K562 (cell line): Measurements from ENCODE around the gene CCDC137. TPM values are rescaled to one million over a fixed set of nuclear protein-coding genes. Genes with fewer than 3 reads are reported as not detected.

ENCODE experiments used
- CREM ChIP-seq: IDR thresholded peaks from 2 replicates; pipeline ENCODE4 v1.6.1; 2014; ENCODE audit warnings: antibody characterized with exemption, low read depth
- EGR1 ChIP-seq: fragments of 450-650 bp; conservative IDR thresholded peaks from 2 replicates; pipeline ENCODE4 v1.6.1; 2017; ENCODE audit warnings: mild to moderate bottlenecking
- FOXA3 ChIP-seq, 2 experiments: fragments of 450-650 bp in 1 of 2; sonication (generic) in 1 of 2; formaldehyde crosslinking; IDR thresholded peaks in 1 of 2; conservative IDR thresholded peaks in 1 of 2; 2 replicates each; pipeline versions ENCODE4 v1.4.0 to v1.8.0; 2020 to 2022; ENCODE audit warnings: mild to moderate bottlenecking in 2 of 2, missing genetic modification reagents in 1 of 2
- JUN ChIP-seq, 2 experiments: sonication (generic) in 1 of 2; formaldehyde crosslinking in 1 of 2; IDR thresholded peaks; 2 replicates each; pipeline versions ENCODE4 v1.6.1 to v1.8.0; 2012 to 2022; ENCODE audit warnings: borderline replicate concordance in 2 of 2, mild to moderate bottlenecking in 2 of 2, improper control_type of control experiment in 1 of 2, low read depth in 1 of 2, low read length in 1 of 2, missing genetic modification reagents in 1 of 2
- JUND ChIP-seq, 2 experiments: IDR thresholded peaks; 2 replicates in 1 of 2; 3 replicates in 1 of 2; pipeline ENCODE4 v1.6.1; 2011; ENCODE audit warnings: borderline replicate concordance in 2 of 2, low read depth in 2 of 2, low read length in 2 of 2, improper control_type of control experiment in 1 of 2, missing biosample characterization in 1 of 2, missing genetic modification characterization in 1 of 2, missing genetic modification reagents in 1 of 2
- KAT2B ChIP-seq: IDR thresholded peaks from one replicate; pipeline ENCODE4 v1.6.1; 2012; ENCODE audit warnings: low read depth, mild to moderate bottlenecking, control low read depth, inconsistent platforms, low read length, moderate library complexity
- KLF13 ChIP-seq: fragments of 450-650 bp; IDR thresholded peaks from 2 replicates; pipeline ENCODE4 v1.6.1; 2016; ENCODE audit warnings: missing genetic modification characterization, low read depth, mild to moderate bottlenecking, missing compliant biosample characterization, moderate library complexity, borderline replicate concordance
- MTF1 ChIP-seq: fragments of 250-450 bp; sonication (Bioruptor Pico); IDR thresholded peaks from 2 replicates; pipeline ENCODE4 v1.9.0; 2021; ENCODE audit warnings: moderate library complexity, mild to moderate bottlenecking, inconsistent platforms, borderline replicate concordance
- NR2C2 ChIP-seq, 2 experiments: fragments of 200-800 bp in 1 of 2; sonication (Bioruptor generic) in 1 of 2; sonication (generic) in 1 of 2; formaldehyde crosslinking in 1 of 2; IDR thresholded peaks; 2 replicates each; pipeline versions ENCODE4 v1.6.1 to v1.8.0; 2016 to 2022; ENCODE audit warnings: mild to moderate bottlenecking in 1 of 2, missing compliant biosample characterization in 1 of 2, missing genetic modification characterization in 1 of 2, missing genetic modification reagents in 1 of 2
- PTBP1 ChIP-seq: fragments of 200-400 bp; formaldehyde crosslinking; IDR thresholded peaks from 2 replicates; pipeline ENCODE4 v1.6.1; 2017; ENCODE audit warnings: low read depth, low read length
- RBM34 ChIP-seq: fragments of 200-400 bp; formaldehyde crosslinking; IDR thresholded peaks from 2 replicates; pipeline ENCODE4 v1.6.1; 2018; ENCODE audit warnings: low read length, borderline replicate concordance; ENCODE audit not compliant: insufficient read depth
- TARDBP ChIP-seq: fragments of 450-650 bp; IDR thresholded peaks from 2 replicates; pipeline ENCODE4 v1.6.1; 2016
- TCF3 ChIP-seq: sonication (generic); formaldehyde crosslinking; IDR thresholded peaks from 2 replicates; pipeline ENCODE4 v1.4.0; 2020; ENCODE audit warnings: mild to moderate bottlenecking, missing genetic modification reagents
- polyA plus RNA-seq, 8 experiments: library from polyadenylated mRNA; depleted of rRNA in 4 of 8; stranded (reverse) in 5 of 8; unstranded in 3 of 8; fragments of >200 nt; fragmentation: Nextera tagmentation in 2 of 8; fragmentation: Illumina TruSeq in 1 of 8; extraction: Ambion mirVana in 2 of 8; extraction: Trizol in 1 of 8; gene quantifications; 2 replicates each; pipeline versions ENCODE4 v1.2.1 to v1.2.3, GENCODE V29; 2011 to 2014; ENCODE audit warnings: inconsistent platforms in 1 of 8, missing spikeins in 1 of 8
- total RNA-seq, 7 experiments: library from RNA; depleted of rRNA in 6 of 7; stranded (reverse); fragments of >200 nt in 6 of 7; fragmentation: Illumina TruSeq in 2 of 7; extraction: Trizol in 2 of 7; gene quantifications; 2 replicates each; pipeline versions ENCODE4 v1.2.1 to v1.2.3, GENCODE V29; 2011 to 2021; ENCODE audit warnings: low replicate concordance in 1 of 7
- TF ChIP-seq, protein P1 (sequence below): sonication (generic); formaldehyde crosslinking; IDR thresholded peaks from 2 replicates; pipeline ENCODE4 v1.8.0; 2023; ENCODE audit warnings: mild to moderate bottlenecking, missing genetic modification reagents
- TF ChIP-seq, protein P2 (sequence below), 3 experiments: fragments of 200-800 bp in 1 of 3; fragments of 250-450 bp in 1 of 3; fragments of 450-650 bp in 1 of 3; sonication (Bioruptor Pico) in 1 of 3; sonication (Bioruptor generic) in 1 of 3; formaldehyde crosslinking in 1 of 3; IDR thresholded peaks; 2 replicates each; pipeline versions ENCODE4 v1.6.1 to v1.8.0; 2016 to 2022; ENCODE audit warnings: mild to moderate bottlenecking in 2 of 3, missing genetic modification characterization in 2 of 3, missing compliant biosample characterization in 1 of 3, moderate library complexity in 1 of 3
- TF ChIP-seq, protein P3 (sequence below): fragments of 450-650 bp; formaldehyde crosslinking; IDR thresholded peaks from 2 replicates; pipeline ENCODE4 v1.4.0; 2020; ENCODE audit warnings: mild to moderate bottlenecking

Gene CCDC137
- total and polyA plus RNA-seq, 9 of the 15 experiments (the other 6 are each of a cell fraction or from before 2014, with no cell fraction given) = 2.3 to 68.1 (median 38.3) TPM

DNA sequence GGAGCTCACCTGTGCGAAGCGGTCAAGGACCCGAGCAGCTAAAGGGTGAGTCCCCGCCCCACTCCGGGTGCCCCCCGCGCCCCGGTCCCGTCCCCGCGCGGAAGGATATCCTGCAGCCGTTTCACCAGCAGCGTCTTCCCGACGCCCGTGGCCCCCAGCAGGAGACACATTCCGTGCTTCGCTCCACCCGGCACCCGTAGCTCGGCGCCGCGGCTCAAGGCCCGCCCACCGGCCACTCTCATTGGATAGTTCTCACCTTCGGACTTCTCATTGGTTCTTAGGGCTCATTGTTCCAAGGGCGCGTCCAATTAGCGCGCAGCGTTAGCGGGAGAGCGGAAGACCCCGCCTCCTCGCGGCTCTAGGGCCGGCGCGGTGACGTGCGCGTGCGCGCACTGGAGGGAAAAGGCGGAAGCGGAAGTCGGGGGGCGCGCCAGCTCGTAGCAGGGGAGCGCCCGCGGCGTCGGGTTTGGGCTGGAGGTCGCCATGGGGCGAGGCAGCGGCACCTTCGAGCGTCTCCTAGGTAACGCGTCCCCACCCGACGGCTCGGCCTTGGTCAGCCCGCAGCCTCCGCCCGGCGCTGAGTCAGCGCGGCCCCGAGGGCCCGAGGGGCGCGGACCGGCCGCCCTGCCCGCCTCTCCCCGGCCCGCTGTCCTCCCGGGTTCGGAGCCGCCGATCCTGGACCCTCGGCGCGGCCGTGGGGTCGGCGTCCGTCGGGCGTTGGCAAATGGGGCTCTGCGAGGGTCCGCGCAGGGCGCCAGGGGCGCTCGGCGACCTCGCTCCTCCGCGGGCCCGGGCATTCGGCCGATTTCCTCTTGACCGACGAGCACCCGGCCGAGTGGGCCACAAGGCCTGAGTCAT, 17.3 kb downstream of the CCDC137 start, which contains the start of the genes ARL16 and HGS (continued):
- TF ChIP-seq, protein P1, sequence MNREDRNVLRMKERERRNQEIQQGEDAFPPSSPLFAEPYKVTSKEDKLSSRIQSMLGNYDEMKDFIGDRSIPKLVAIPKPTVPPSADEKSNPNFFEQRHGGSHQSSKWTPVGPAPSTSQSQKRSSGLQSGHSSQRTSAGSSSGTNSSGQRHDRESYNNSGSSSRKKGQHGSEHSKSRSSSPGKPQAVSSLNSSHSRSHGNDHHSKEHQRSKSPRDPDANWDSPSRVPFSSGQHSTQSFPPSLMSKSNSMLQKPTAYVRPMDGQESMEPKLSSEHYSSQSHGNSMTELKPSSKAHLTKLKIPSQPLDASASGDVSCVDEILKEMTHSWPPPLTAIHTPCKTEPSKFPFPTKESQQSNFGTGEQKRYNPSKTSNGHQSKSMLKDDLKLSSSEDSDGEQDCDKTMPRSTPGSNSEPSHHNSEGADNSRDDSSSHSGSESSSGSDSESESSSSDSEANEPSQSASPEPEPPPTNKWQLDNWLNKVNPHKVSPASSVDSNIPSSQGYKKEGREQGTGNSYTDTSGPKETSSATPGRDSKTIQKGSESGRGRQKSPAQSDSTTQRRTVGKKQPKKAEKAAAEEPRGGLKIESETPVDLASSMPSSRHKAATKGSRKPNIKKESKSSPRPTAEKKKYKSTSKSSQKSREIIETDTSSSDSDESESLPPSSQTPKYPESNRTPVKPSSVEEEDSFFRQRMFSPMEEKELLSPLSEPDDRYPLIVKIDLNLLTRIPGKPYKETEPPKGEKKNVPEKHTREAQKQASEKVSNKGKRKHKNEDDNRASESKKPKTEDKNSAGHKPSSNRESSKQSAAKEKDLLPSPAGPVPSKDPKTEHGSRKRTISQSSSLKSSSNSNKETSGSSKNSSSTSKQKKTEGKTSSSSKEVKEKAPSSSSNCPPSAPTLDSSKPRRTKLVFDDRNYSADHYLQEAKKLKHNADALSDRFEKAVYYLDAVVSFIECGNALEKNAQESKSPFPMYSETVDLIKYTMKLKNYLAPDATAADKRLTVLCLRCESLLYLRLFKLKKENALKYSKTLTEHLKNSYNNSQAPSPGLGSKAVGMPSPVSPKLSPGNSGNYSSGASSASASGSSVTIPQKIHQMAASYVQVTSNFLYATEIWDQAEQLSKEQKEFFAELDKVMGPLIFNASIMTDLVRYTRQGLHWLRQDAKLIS (CRISPR knock-in tag) = 0 out of 2 replicates have a peak, but pooled peaks have one; percentile 21
- TF ChIP-seq TCF3 (no peak), KAT2B (no peak), KLF13 (no peak), JUND (IDR thresholded peaks at IDR 0.05; ENCODE audit: borderline replicate concordance, low read depth, low read length) (no peak), JUND (tag; IDR thresholded peaks at IDR 0.05; ENCODE audit: borderline replicate concordance, low read depth, low read length) (no peak), TARDBP (no peak), RBM34 (no peak), PTBP1 (no peak), JUN (IDR thresholded peaks at IDR 0.05; ENCODE audit: borderline replicate concordance, low read depth, low read length) (0 out of 2 replicates have a peak, but pooled peaks have one; percentile 13), JUN (CRISPR knock-in tag; IDR thresholded peaks at IDR 0.05; ENCODE audit: borderline replicate concordance) (no peak), NR2C2 (CRISPR knock-in tag; IDR thresholded peaks at IDR 0.05) (no peak), NR2C2 (tag; IDR thresholded peaks at IDR 0.05) (peak; percentile 66), CREM (peak; percentile 76), EGR1 (no peak), MTF1 (no peak), FOXA3 (CRISPR knock-in tag; conservative IDR thresholded peaks at IDR 0.05 in 1 of 2, IDR thresholded peaks at IDR 0.05 in 1 of 2) (no peak)
- TF ChIP-seq, protein P2, sequence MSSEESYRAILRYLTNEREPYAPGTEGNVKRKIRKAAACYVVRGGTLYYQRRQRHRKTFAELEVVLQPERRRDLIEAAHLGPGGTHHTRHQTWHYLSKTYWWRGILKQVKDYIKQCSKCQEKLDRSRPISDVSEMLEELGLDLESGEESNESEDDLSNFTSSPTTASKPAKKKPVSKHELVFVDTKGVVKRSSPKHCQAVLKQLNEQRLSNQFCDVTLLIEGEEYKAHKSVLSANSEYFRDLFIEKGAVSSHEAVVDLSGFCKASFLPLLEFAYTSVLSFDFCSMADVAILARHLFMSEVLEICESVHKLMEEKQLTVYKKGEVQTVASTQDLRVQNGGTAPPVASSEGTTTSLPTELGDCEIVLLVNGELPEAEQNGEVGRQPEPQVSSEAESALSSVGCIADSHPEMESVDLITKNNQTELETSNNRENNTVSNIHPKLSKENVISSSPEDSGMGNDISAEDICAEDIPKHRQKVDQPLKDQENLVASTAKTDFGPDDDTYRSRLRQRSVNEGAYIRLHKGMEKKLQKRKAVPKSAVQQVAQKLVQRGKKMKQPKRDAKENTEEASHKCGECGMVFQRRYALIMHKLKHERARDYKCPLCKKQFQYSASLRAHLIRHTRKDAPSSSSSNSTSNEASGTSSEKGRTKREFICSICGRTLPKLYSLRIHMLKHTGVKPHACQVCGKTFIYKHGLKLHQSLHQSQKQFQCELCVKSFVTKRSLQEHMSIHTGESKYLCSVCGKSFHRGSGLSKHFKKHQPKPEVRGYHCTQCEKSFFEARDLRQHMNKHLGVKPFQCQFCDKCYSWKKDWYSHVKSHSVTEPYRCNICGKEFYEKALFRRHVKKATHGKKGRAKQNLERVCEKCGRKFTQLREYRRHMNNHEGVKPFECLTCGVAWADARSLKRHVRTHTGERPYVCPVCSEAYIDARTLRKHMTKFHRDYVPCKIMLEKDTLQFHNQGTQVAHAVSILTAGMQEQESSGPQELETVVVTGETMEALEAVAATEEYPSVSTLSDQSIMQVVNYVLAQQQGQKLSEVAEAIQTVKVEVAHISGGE (CRISPR knock-in tag; IDR thresholded peaks at IDR 0.05) = peak in 1 of 3 experiments; percentile 68; a peak in 2 of 6 replicates
- TF ChIP-seq, protein P3, sequence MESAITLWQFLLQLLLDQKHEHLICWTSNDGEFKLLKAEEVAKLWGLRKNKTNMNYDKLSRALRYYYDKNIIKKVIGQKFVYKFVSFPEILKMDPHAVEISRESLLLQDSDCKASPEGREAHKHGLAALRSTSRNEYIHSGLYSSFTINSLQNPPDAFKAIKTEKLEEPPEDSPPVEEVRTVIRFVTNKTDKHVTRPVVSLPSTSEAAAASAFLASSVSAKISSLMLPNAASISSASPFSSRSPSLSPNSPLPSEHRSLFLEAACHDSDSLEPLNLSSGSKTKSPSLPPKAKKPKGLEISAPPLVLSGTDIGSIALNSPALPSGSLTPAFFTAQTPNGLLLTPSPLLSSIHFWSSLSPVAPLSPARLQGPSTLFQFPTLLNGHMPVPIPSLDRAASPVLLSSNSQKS (CRISPR knock-in tag) = no peak
